Left cardiac atrium (tissue), 4 donors: ENCODE measurements around the gene RNF181. TPM values are rescaled to one million over a fixed set of nuclear protein-coding genes. Genes with fewer than 3 reads are reported as not detected.

Experiments
- ATAC-seq, 2 donors: fragments of 200-7000 bp; cut with Tn5 transposase; one replicate each; pipeline ENCODE4 v1.9.1; 2020; ENCODE audit warnings: mild to moderate bottlenecking in 2 of 2, moderate library complexity in 2 of 2
- DNase-seq: peaks from one replicate; pipeline ENCODE4 v3.0.0-alpha.2; 2020
- intact Hi-C, 2 donors: fragments of 100-400 bp; cut with DNase I; formaldehyde crosslinking; loops; one replicate each; pipeline versions ENCODE4 v1.14.1 to v1.15.1; 2022 to 2023
- total RNA-seq, 2 donors: library from RNA; stranded (reverse); fragmentation: NEBNext Ultra II Directional; extraction: Animal tissue kit (Norgen Biotek cat#: 25700); gene quantifications; one replicate each; pipeline ENCODE4 v1.2.1, GENCODE V29; 2021
- donor health status: DM: no; HTN: yes; CAD: no.
- donor health status: DM: no; HTN: yes; CAD: no; lungs with severe emphysema.
- donor health status: DM: yes; HTN: yes; CAD: no.
- donor health status: Dilated cardiomyopathy.

Gene RNF181
- total RNA-seq, 2 donors from 2014 or later = 86.5 to 97.1 TPM

DNA sequence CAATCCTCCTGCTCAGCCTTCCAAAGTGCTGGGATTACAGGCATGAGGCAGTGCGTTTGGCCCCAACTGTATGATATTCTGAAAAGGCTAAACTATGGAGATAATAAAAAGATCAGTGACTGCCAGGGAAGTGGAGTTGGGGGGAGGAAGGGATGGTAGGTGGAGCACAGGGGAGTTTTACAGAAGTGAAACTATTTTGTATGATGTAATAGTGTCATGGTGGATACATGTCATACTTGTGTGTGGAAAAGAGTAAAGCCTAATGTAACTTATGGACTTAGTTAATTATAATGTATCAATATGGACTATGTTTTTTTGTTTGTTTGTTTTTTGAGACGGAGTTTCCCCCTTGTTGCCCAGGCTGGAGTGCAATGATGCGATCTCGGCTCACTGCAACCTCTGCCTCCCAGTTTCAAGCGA is 31.4 kb upstream of the RNF181 start:
- intact Hi-C loops = loop anchor here in 1 of 2 donors (5.0 kb wide), 1 partner anchor 38 kb away; the partner anchor contains the start of gene TMEM150A
- ATAC-seq (no peak), DNase-seq (no peak)

- intact Hi-C loops = no loop called here
- no peak for ATAC-seq
- DNase-seq = no peak
Observed at GRCh38 chr2:85566265-85566664, 29.3 kb upstream of the RNF181 start.

DNA sequence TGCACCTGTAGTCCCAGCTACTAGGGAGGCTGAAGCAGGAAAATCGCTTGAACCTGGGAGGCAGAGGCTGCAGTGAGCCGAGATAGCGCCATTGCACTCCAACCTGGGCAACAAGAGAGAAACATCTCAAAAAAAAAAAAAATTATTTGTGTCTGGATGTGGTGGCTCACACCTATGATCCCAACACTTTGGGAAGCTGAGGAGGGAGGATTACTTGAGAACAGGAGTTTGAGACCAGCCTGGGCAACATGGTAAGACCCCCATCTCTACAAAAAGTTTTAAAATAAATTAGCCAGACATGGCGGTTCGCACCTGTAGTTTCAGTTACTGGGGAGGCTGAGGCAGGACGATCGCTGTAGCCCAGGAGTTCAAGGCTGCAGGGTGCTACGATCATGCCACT is 19.8 kb upstream of the RNF181 start:
- peak; percentile 15 for DNase-seq
- ATAC-seq = no peak
- intact Hi-C loops = no loop called here

GRCh38 chr2:85577063-85577385 is 18.5 kb upstream of the RNF181 start:
- intact Hi-C loops = no loop called here
- DNase-seq (no peak), ATAC-seq (no peak)

DNA sequence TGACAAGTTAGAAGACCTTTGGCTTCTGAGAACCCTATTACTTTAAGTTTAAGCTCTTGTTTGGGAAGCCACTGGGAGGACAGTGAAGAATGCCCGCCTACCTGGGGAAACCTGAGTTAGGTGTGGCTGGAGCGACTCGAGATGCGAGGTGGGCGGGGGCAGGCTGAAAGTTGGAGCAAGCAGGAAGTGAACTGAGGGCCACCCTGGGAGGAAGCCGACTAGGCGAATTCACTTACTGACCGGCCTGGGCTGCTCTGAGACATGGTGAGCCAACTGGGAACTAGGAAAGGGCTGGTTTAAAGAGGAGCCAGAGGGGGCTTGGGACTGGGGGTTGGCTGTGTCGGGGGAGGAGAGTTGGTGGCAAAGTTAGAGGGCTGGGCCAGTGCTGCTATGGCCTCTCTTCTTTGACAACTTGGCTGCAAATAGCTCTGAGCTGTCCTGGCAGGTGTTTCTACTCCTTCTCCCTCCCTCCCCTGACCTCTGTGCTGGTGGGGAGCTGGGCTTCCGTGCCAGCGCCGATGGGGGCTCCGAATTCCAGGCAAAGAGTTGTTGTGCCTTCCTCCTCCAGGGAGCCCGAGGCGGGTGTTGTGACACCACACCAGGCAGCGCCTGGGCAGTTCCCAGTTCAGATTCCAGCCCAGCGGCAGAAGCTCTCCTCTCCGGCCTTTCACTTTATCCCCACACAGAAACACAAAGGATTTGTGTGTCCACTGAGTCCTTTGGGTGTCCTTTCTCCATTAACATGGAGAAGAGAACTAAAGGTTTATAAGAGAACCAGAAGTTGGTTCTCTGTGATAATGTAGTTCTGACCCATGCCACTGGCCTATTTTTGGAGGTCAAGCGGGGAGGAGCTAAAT is 17.9 kb upstream of the RNF181 start, which contains the start of gene VAMP8:
TSS of gene VAMP8 (plus strand) at position 201 of the 857 bp plus-strand sequence. CDS start at position 262, 61 bp downstream.
- intact Hi-C loops = no loop called here
- peak; percentile 67 for DNase-seq
- ATAC-seq = peak; percentile 43 to 69

- intact Hi-C loops = no loop called here
- peak; percentile 58 for DNase-seq
- peak; percentile 73 to 80 for ATAC-seq
Observed at GRCh38 chr2:85578243-85579180, 17.0 kb upstream of the RNF181 start.

DNA sequence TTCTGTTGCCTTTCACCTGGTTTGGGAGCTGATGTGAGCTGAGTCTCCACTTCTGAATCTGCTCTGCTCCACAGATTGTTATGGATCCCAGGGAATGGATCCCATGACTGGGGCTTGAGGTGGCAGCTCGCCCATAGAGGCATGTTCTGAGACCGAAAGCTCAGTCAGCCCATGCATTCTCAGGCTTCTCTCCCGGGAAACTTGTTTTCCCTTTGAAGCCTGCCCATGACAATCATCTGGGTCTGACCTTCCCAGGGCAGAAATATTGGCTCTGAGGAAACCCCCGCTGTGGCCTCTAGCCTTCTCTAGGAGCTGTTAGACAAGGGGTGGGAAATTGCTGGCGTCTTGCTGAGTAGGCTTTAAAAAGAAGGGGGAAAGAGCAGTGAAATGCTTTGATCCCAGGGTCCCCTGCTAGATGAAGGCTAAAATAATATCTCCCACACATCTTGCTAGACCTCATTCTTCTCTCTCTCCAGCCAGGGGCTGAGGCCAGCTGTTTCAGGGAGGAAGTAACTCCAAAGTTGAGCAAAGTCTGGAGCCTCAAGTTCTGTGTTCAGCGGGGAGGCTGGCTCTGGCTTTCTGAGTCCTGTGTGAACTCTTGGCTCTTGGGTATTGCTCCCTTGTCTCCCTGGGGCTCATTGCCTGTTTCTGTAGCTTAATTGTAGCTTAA is 16.1 kb upstream of the RNF181 start:
- ATAC-seq (peak in 1 of 2 donors; percentile 12), DNase-seq (peak; percentile 43)
- intact Hi-C loops = no loop called here

DNA sequence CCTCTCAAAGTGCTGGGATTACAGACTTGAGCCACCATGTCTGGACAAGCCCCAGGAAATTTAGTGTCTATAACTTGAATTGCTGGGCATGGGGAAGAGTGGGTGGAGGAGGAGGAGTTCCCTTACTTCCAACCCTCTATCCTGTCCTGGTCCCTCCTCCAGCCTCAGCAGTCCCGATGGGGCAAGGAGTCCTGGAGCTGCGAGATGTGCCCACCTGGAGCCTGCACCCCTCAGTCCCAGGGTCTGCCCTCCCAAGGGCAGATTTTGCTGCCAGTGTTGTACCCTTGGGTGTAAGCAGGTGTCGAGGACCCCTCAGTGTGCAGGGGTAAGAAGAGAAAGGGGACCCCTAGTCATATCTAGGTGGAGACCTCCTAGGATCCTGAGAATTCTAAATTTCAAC is 15.3 kb upstream of the RNF181 start:
- peak; percentile 10 for DNase-seq
- no peak for ATAC-seq
- intact Hi-C loops = no loop called here

GRCh38 chr2:85582492-85582891 is 13.1 kb upstream of the RNF181 start:
- no peak for ATAC-seq
- no peak for DNase-seq
- intact Hi-C loops = no loop called here

DNA sequence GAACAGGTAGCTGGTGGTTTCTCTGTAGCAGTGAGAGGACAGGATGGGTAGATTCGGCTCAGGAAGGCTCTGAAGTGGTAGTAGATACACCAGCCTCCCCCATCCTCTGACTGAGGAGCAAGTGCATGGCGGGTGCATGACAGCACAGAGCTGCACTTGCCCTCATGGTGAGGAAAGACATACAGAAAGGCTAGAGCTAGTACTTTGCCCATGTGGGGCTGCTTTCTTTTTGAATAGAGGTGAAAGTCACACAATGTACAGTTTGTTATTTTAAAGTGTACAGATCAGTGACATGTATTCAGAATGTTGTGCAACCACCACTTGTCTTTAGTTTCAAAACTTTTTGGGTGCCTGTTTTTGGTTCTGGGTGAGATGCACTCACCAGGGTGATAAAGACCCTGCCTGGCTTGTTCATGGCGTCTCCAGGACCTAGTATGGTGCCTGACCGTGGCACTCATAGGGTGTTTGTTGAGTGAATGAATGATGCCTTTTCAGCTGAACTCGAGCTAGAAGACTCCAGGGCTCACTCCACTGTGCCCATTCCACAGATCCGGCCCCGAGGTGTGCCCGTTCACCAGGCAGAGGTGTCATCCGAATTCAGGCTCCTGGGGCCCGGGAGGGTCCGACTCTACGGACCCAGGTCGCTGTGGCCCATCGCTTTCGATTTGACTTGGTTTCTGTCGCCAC is 11.7 kb upstream of the RNF181 start:
- no peak for DNase-seq
- intact Hi-C loops = no loop called here
- no peak for ATAC-seq

DNA sequence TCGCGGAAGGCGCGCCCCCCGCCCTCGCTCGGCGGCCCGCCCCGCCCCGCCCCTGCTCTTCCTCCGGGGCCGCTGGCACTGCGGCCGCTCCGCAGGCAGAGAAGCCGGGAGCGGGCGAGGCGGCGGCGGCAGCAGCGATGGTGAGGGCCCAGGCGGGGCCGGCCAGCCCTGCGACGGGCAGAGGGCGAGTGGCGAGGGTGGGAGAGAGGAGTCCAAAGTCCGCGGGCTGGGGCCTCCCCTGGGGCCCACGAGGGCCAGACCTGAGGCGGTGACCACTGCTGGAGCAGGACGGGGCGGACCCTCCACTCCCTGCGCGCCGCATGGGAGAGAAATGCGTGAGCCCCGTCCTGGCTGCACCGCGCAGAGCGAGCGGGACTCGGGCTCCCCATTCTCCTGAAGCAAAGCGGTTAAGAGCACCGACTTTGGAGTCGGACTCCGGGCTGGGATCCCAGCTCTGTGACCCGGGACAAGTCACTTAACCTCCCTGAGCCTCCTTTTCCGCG is 11.1 kb upstream of the RNF181 start, which contains the start of gene VAMP5:
TSS of gene VAMP5 (plus strand) at position 78 of the 503 bp plus-strand sequence. CDS start at position 138, 60 bp downstream.
- intact Hi-C loops = no loop called here
- ATAC-seq (peak; percentile 64 to 65), DNase-seq (peak; percentile 55)

- DNase-seq (peak; percentile 60), ATAC-seq (peak; percentile 48 to 76)
- intact Hi-C loops = no loop called here
Observed at GRCh38 chr2:85584857-85585780, 10.4 kb upstream of the RNF181 start.

DNA sequence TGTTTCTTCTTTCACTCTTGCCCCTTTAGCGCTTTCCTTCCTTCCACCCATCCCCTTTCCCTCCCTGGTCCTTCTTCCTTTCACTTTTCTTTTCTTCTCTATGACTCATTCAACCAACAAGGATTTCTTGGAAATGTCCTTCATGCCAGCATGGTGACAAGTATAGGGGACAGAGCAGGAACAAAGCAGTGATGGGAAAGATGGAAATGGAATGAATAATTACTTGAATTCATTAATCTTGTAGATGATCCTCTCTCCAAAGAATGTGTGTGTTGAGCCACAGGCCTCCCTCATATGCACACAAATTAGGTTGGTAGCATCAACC is 9.8 kb upstream of the RNF181 start:
- no peak for ATAC-seq
- DNase-seq = no peak
- intact Hi-C loops = no loop called here

DNA sequence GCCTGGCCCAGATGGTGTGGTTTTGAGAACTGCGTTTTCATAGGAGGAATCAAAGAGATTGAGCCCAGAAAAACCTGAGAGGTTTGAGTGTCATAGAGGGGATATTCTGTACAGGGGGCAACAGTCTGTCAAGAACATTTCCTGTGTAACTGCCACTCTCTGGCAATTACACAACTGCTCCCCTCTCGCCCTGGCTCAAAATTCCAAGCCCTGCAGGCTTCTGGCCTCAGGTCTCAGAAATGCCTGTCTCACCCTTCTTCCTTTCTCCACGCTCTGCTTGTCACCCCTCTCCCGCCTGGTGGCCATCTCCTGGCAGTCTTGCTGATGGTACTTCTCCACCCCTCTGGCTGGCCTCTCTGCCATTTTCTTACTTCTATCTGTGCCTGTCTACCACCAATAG is 7.3 kb upstream of the RNF181 start:
- DNase-seq = no peak
- no peak for ATAC-seq
- intact Hi-C loops = no loop called here

DNA sequence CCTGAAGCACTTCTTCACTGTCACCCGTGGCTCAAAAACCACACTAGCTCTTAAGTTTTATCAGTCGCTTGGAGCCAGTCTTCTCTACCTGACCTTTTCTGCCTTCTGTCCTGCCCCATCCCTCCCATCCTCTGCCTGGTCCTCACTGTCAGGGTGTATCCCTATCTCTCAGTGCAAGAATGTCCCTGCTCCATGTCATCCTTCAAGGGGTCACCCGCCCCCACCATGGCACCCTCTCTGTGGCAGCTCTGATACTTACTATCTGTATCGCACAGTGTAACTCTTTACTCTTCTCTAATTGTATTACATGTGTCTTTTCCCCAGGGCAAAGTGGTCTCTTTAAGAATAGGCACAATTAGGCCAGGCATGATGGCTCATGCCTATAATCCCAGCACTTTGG is 6.9 kb upstream of the RNF181 start:
- DNase-seq (no peak), ATAC-seq (no peak)
- intact Hi-C loops = no loop called here

GRCh38 chr2:85589181-85589580 is 6.4 kb upstream of the RNF181 start:
- intact Hi-C loops = no loop called here
- peak in 1 of 2 donors; percentile 25 for ATAC-seq

GRCh38 chr2:85589982-85590791 is 5.4 kb upstream of the RNF181 start:
- intact Hi-C loops = no loop called here
- ATAC-seq (peak; percentile 42 to 46), DNase-seq (peak; percentile 70)

More at GRCh38 chr2:85589181-85589580, 6.4 kb upstream of the RNF181 start:
- no peak for DNase-seq
